ENCODE results near the gene LRIG2. TPM values are rescaled to one million over a fixed set of nuclear protein-coding genes. Genes with fewer than 3 reads are reported as not detected.

The LRIG2 gene
- total and polyA plus RNA-seq, 2 donors (not counting 1 experiment from before 2014, with no cell fraction given) = 9.4 to 14.7 TPM

- H3K9me3 ChIP-seq (ENCODE audit: control insufficient read depth, insufficient read depth, low read depth, low read length) = no peaks in the 10 kb centered on the region
- no peak overlapping the region for H3K4me3 ChIP-seq (replicated peaks in 1 of 4; ENCODE audit: control extremely low read depth in 1 of 4, insufficient read depth in 1 of 4, low read depth in 3 of 4, low read length in 4 of 4)
These were observed 31.0 kb downstream of the LRIG2 start for GRCh38 chr1:113103977-113104376.

DNA sequence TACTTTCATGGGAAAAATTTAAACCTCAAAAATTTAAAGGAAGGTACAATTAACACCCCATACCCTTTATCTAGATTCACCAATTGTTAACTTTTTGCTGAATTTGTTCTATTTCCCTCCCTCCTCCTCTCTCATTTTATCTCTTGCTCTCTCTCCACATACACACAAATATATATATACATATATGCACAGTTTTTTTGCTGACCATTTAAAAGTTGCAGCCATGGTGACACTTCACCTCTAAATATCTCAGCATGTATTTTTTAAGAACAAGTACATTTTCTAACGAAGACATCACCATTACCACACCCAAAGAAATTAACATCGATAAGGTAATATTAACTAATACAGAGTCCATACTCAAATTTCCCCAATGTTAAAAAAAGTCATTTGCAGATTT lies 33.9 kb downstream of the LRIG2 start:
- Histone ChIP-seq H3K9me3 (ENCODE audit: control insufficient read depth, insufficient read depth, low read depth, low read length) (no peaks in the 10 kb centered on the region), H2AFZ (ENCODE audit: low read length) (no peak overlapping the region), H3K4me1 (ENCODE audit: control insufficient read depth, extremely low read depth, insufficient read depth, low read length) (peaks cover 2% of the 10 kb centered on the region), H4K20me1 (ENCODE audit: control insufficient read depth, extremely low read depth, insufficient read depth, low read length) (no peaks in the 10 kb centered on the region), H3K4me2 (ENCODE audit: extremely low read depth, insufficient read depth, low read length) (no peak overlapping the region), H3K4me3 (replicated peaks in 1 of 4; ENCODE audit: control extremely low read depth in 1 of 4, insufficient read depth in 1 of 4, low read depth in 3 of 4, low read length in 4 of 4) (no peak overlapping the region), H3K9ac (ENCODE audit: insufficient read depth, low read length) (no peak overlapping the region), H3K27me3 (ENCODE audit: control insufficient read depth, insufficient read depth, low read length) (no peaks in the 10 kb centered on the region), H3K79me2 (ENCODE audit: control insufficient read depth, insufficient read depth, low read length) (no peaks in the 10 kb centered on the region), H3K36me3 (ENCODE audit: control insufficient read depth, insufficient read depth, low read length) (peaks cover 8% of the 10 kb centered on the region), H3K27ac (ENCODE audit: insufficient read depth, low read length) (no peak overlapping the region)
- TF ChIP-seq, protein P1, sequence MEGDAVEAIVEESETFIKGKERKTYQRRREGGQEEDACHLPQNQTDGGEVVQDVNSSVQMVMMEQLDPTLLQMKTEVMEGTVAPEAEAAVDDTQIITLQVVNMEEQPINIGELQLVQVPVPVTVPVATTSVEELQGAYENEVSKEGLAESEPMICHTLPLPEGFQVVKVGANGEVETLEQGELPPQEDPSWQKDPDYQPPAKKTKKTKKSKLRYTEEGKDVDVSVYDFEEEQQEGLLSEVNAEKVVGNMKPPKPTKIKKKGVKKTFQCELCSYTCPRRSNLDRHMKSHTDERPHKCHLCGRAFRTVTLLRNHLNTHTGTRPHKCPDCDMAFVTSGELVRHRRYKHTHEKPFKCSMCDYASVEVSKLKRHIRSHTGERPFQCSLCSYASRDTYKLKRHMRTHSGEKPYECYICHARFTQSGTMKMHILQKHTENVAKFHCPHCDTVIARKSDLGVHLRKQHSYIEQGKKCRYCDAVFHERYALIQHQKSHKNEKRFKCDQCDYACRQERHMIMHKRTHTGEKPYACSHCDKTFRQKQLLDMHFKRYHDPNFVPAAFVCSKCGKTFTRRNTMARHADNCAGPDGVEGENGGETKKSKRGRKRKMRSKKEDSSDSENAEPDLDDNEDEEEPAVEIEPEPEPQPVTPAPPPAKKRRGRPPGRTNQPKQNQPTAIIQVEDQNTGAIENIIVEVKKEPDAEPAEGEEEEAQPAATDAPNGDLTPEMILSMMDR (conservative IDR thresholded peaks at IDR 0.05 in 1 of 2, IDR thresholded peaks at IDR 0.05 in 1 of 2; ENCODE audit: low read depth in 1 of 2, low read length in 2 of 2) = no peak
- no peak for TF ChIP-seq EZH2 (IDR thresholded peaks at IDR 0.05; ENCODE audit: low read length, missing control alignments)
- DNase-seq (ENCODE audit: low read depth in 2 of 2) = no peak

More at GRCh38 chr1:113103977-113104376, 31.0 kb downstream of the LRIG2 start:
- Histone ChIP-seq H3K4me2 (ENCODE audit: extremely low read depth, insufficient read depth, low read length) (no peak overlapping the region), H3K27me3 (ENCODE audit: control insufficient read depth, insufficient read depth, low read length) (no peaks in the 10 kb centered on the region), H2AFZ (ENCODE audit: low read length) (no peak overlapping the region), H3K9ac (ENCODE audit: insufficient read depth, low read length) (no peak overlapping the region), H3K79me2 (ENCODE audit: control insufficient read depth, insufficient read depth, low read length) (no peaks in the 10 kb centered on the region), H3K36me3 (ENCODE audit: control insufficient read depth, insufficient read depth, low read length) (peaks cover 4% of the 10 kb centered on the region), H4K20me1 (ENCODE audit: control insufficient read depth, extremely low read depth, insufficient read depth, low read length) (no peaks in the 10 kb centered on the region), H3K4me1 (ENCODE audit: control insufficient read depth, extremely low read depth, insufficient read depth, low read length) (no peaks in the 10 kb centered on the region), H3K27ac (ENCODE audit: insufficient read depth, low read length) (no peak overlapping the region)
- TF ChIP-seq, protein P1 (conservative IDR thresholded peaks at IDR 0.05 in 1 of 2, IDR thresholded peaks at IDR 0.05 in 1 of 2; ENCODE audit: low read depth in 1 of 2, low read length in 2 of 2) = no peak
- no peak for TF ChIP-seq EZH2 (IDR thresholded peaks at IDR 0.05; ENCODE audit: low read length, missing control alignments)
- DNase-seq (ENCODE audit: low read depth in 2 of 2) = no peak

- no peaks in the 10 kb centered on the region for H3K27me3 ChIP-seq (ENCODE audit: control insufficient read depth, insufficient read depth, low read length)
- H2AFZ ChIP-seq (ENCODE audit: low read length) = no peak overlapping the region
- H3K79me2 ChIP-seq (ENCODE audit: control insufficient read depth, insufficient read depth, low read length) = no peaks in the 10 kb centered on the region
- peaks cover 16% of the 10 kb centered on the region for H3K36me3 ChIP-seq (ENCODE audit: control insufficient read depth, insufficient read depth, low read length)
- TF ChIP-seq, protein P1 (conservative IDR thresholded peaks at IDR 0.05 in 1 of 2, IDR thresholded peaks at IDR 0.05 in 1 of 2; ENCODE audit: low read depth in 1 of 2, low read length in 2 of 2) = peak; percentile 26 to 48
- no peak for TF ChIP-seq EZH2 (IDR thresholded peaks at IDR 0.05; ENCODE audit: low read length, missing control alignments)
- H3K4me1 ChIP-seq (ENCODE audit: control insufficient read depth, extremely low read depth, insufficient read depth, low read length) = peaks cover 2% of the 10 kb centered on the region
- H4K20me1 ChIP-seq (ENCODE audit: control insufficient read depth, extremely low read depth, insufficient read depth, low read length) = no peaks in the 10 kb centered on the region
- H3K9me3 ChIP-seq (ENCODE audit: control insufficient read depth, insufficient read depth, low read depth, low read length) = no peaks in the 10 kb centered on the region
- H3K27ac ChIP-seq (ENCODE audit: insufficient read depth, low read length) = peak overlapping the region; percentile 71
- H3K4me3 ChIP-seq (replicated peaks in 1 of 4; ENCODE audit: control extremely low read depth in 1 of 4, insufficient read depth in 1 of 4, low read depth in 3 of 4, low read length in 4 of 4) = no peak overlapping the region
- no peak overlapping the region for H3K4me2 ChIP-seq (ENCODE audit: extremely low read depth, insufficient read depth, low read length)
- peak; percentile 94 to 97 for DNase-seq (ENCODE audit: low read depth in 2 of 2)
- no peak overlapping the region for H3K9ac ChIP-seq (ENCODE audit: insufficient read depth, low read length)
These were observed 37.0 kb downstream of the LRIG2 start for GRCh38 chr1:113109908-113110554.
